GM12891 (cell line): ENCODE results near the gene GLT8D2.

Experiments
- POLR2A ChIP-seq: IDR thresholded peaks from 2 replicates; pipeline ENCODE4 v1.6.1; 2011; ENCODE audit warnings: low read depth, low read length, control low read depth
- POLR2AphosphoS5 ChIP-seq: IDR thresholded peaks from 2 replicates; pipeline ENCODE4 v1.6.1; 2011; ENCODE audit warnings: low read depth, low read length, control low read depth
- SPI1 ChIP-seq: IDR thresholded peaks from 2 replicates; pipeline ENCODE4 v1.6.1; 2011; ENCODE audit warnings: low read depth, low read length, control low read depth

DNA sequence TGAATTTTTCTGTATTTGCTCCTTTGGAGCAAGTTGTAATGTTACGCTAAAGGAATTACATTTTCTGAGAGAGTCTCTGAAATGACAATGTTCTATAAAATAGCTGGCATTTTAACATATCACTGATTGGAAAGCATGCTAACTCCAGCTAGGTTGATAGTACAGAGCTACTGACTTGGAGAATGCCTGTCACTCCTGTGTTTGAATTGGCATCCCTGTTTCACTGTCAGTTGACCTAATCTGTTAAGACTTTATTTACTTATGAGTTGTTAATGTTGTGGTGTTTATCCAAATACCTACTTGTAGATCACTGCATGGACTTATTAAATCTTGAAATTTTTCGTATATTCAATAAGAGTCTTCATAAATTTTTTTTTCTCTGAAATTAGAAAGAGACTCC lies 48.0 kb upstream of the GLT8D2 start:
- no peak for TF ChIP-seq POLR2A
- TF ChIP-seq SPI1 = no peak
- TF ChIP-seq POLR2AphosphoS5 = no peak
